HL-60 (cell line): ENCODE measurements around the gene SMIM45.

Source experiments
- POLR2AphosphoS5 ChIP-seq: IDR thresholded peaks from 2 replicates; pipeline ENCODE4 v1.6.1; 2012; ENCODE audit warnings: low read depth
- TF ChIP-seq, protein P1 (sequence below): IDR thresholded peaks from one replicate; pipeline ENCODE4 v1.5.1; 2011; ENCODE audit warnings: low read length, control low read depth, inconsistent platforms; ENCODE audit not compliant: insufficient read depth

DNA sequence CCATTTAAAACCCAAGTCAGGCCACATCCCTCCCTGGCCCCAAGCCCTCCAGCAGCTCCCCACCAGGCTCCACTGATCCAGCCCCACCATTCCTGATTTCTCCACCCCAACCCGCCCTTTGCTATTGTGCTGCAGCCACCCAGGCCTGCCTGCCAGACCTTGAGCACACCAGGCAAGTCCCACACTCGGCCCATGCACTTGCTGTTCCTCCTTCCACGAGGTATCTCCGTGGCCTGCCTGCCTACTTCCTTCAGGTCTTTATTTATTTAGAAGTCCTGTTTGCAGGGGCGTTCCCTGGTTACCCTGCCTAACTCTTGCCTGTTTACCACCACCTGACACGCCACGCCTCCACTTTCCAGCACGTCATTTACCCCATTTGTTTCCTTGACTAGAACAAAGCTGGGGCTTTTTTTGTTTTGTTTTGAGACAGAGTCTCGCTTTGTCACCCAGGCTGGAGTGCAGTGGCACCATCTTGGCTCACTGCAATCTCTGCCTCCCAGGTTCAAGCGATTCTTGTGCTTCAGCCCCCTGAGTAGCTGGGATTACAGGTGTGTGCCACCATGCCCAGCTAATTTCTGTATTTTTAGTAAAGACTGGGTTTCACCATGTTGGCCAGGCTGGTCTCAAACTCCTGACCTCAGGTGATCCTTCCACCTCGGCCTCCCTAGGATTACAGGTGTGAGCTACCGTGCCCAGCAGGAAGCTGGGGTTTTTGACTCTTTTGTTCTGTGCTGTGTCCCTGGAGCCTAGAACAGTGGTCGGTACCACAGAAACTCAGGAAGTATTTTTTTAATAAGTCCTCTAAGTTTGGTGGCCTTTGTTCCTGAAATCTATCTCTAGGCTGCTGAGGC lies 11.7 kb upstream of the SMIM45 start:
- TF ChIP-seq, protein P1, sequence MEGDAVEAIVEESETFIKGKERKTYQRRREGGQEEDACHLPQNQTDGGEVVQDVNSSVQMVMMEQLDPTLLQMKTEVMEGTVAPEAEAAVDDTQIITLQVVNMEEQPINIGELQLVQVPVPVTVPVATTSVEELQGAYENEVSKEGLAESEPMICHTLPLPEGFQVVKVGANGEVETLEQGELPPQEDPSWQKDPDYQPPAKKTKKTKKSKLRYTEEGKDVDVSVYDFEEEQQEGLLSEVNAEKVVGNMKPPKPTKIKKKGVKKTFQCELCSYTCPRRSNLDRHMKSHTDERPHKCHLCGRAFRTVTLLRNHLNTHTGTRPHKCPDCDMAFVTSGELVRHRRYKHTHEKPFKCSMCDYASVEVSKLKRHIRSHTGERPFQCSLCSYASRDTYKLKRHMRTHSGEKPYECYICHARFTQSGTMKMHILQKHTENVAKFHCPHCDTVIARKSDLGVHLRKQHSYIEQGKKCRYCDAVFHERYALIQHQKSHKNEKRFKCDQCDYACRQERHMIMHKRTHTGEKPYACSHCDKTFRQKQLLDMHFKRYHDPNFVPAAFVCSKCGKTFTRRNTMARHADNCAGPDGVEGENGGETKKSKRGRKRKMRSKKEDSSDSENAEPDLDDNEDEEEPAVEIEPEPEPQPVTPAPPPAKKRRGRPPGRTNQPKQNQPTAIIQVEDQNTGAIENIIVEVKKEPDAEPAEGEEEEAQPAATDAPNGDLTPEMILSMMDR, result no peak
- TF ChIP-seq POLR2AphosphoS5, result no peak
